GM12801 (cell line): ENCODE data around the gene ERRFI1.

Source experiments
- CTCF ChIP-seq: IDR thresholded peaks from one replicate; pipeline ENCODE4 v1.5.1; 2011; ENCODE audit warnings: control low read depth; ENCODE audit not compliant: insufficient read length; ENCODE audit errors: extremely low read depth

The ERRFI1 gene

DNA sequence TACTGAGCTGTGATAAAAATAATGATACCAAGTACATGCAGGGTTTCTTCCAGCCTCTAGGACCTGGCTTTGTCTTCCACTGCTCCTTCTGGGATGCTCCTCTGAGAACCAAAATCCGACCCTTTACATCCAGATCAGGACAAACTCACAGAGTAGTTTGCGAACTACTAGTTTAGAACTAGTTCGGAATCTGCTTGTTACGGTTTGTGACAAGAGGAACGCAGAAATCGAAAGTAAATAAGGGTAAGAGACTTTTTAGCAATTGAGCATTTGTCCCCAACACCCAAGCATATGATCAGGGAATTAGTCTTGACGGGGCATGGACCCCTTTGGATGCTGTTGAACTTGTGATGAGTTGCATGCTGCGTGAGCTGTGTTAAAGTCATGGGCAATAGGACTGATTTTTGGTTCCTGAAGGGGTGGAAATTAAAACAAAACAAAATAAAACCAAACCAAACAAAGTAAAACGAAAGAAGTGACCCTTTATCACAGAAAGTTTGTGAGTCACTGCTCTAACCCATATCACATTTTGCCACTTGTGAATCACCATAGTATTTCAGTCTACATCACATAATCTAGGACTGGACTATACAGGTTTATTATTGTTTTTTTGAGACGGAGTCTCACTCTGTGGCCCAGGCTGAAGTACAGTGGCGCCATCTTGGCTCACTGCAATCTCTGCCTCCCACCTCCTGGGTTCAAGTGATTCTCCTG lies 35.7 kb upstream of the ERRFI1 start:
- TF ChIP-seq CTCF, result no peak

GRCh38 chr1:8061210-8061609 lies 35.1 kb upstream of the ERRFI1 start:
- TF ChIP-seq CTCF, result no peak

DNA sequence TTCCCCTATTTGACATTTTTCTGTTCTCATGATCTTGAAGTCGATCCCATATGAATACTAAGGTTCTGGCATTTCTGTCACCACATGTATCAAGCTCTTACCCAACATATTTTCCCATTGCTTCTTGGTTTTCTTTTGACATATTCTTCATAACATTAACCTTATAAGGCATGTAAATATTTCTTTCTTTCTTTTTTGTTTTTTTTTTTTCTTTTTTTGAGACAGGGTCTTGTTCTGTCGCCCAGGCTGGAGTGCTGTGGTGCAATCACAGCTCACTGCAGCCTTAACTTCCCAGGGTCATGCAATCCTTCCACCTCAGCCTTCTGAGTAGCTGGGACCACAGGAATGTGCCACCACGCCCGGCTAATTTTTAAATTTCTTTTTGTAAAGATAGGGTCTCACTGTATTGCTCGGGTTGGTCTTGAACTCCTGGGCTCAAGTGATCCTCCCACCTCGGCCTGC lies 33.1 kb upstream of the ERRFI1 start:
- TF ChIP-seq CTCF, result no peak

GRCh38 chr1:8055973-8056372 lies 29.9 kb upstream of the ERRFI1 start:
- TF ChIP-seq CTCF, result no peak

- no peak for TF ChIP-seq CTCF
These were observed 27.9 kb upstream of the ERRFI1 start for GRCh38 chr1:8053878-8054567.

DNA sequence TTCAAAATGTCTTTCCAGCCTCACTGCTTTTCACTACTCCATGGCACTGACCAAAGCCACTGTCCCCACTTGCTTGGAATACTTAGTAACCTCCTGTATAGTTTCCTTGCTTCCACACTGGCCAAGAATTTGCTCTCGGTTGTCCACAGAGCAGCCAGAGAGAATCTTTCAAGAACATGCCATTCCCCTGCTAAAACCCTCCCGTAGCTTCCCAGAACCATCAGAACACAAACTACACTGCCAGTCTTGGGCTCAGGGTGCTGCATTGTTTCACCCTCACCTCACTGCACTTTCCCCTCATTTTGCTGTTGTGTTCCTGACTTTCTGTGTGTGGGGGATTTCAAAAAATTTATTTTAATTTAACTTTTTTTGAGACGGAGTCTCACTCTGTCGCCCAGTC lies 25.5 kb upstream of the ERRFI1 start:
- TF ChIP-seq CTCF, result no peak

- no peak for TF ChIP-seq CTCF
These were observed 21.8 kb upstream of the ERRFI1 start for GRCh38 chr1:8047686-8048445.
